ENCODE data around the gene GUCY2C.

Gene GUCY2C

DNA sequence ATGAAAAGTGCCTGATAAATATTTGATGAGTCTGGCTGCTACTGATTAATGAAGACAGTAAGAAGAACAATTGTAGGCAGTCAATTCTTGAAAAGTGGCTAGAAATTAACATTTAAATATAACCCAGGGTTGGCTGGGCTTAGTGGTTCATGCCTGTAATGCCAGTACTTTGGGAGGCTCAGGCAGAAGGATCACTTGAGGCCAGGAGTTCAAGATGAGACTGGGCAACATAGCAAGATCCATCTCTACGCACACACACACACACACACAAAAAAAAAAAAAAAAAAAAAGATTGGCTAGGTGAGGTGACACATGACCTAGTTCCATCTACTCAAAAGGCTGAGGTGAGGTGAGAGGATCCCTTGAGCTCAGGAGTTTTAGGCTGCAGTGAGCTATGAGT is 120.8 kb downstream of the GUCY2C start:
- H3K4me2 ChIP-seq (ENCODE audit: low read length) = no peak overlapping the region
- H3K4me1 ChIP-seq (ENCODE audit: low read length) = peaks cover 19% of the 10 kb centered on the region

DNA sequence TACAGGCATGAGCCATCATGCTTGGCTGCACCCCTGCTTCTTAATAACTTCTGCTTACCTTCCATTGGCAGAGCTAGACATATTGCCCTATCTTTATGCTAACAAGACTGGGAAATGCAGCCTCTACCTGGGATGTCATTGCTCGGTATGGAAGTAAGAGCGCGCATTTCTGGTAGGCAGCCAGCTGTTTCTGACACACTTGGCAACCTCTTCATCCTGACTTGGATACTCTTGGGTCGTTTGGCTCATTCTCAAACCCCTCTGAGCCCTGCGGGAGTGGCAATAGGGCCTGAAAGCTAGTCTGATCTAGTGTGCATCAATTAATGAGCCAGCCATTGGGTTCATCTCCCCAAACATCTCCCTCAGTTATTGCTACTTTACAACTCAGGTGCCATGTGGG is 123.3 kb downstream of the GUCY2C start:
- Histone ChIP-seq H3K79me2 (ENCODE audit: low read length) (no peaks in the 10 kb centered on the region), H3K4me3 (ENCODE audit: low read length) (no peak overlapping the region), H3K27ac (ENCODE audit: low read length) (no peak overlapping the region), H3K27me3 (ENCODE audit: low read depth, low read length) (no peaks in the 10 kb centered on the region), H4K20me1 (ENCODE audit: insufficient read depth, low read length) (no peaks in the 10 kb centered on the region), H3K9me3 (ENCODE audit: insufficient read depth, low read length) (no peaks in the 10 kb centered on the region), H2AFZ (ENCODE audit: low read depth, low read length) (no peak overlapping the region), H3K36me3 (replicated peaks; ENCODE audit: low read depth, low read length) (no peaks in the 10 kb centered on the region), H3K4me1 (ENCODE audit: low read length) (peaks cover 11% of the 10 kb centered on the region), H3K9ac (ENCODE audit: low read length) (no peak overlapping the region), H3K4me2 (ENCODE audit: low read length) (no peak overlapping the region)
- TF ChIP-seq, protein P1, sequence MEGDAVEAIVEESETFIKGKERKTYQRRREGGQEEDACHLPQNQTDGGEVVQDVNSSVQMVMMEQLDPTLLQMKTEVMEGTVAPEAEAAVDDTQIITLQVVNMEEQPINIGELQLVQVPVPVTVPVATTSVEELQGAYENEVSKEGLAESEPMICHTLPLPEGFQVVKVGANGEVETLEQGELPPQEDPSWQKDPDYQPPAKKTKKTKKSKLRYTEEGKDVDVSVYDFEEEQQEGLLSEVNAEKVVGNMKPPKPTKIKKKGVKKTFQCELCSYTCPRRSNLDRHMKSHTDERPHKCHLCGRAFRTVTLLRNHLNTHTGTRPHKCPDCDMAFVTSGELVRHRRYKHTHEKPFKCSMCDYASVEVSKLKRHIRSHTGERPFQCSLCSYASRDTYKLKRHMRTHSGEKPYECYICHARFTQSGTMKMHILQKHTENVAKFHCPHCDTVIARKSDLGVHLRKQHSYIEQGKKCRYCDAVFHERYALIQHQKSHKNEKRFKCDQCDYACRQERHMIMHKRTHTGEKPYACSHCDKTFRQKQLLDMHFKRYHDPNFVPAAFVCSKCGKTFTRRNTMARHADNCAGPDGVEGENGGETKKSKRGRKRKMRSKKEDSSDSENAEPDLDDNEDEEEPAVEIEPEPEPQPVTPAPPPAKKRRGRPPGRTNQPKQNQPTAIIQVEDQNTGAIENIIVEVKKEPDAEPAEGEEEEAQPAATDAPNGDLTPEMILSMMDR (IDR thresholded peaks at IDR 0.05; ENCODE audit: low read depth, low read length) = no peak
- no peak for TF ChIP-seq EZH2phosphoT487 (IDR thresholded peaks at IDR 0.05; ENCODE audit: low read depth)

More for the DNA sequence above, 120.8 kb downstream of the GUCY2C start:
- no peak overlapping the region for H3K4me3 ChIP-seq (ENCODE audit: low read length)
- no peak for TF ChIP-seq EZH2phosphoT487 (IDR thresholded peaks at IDR 0.05; ENCODE audit: low read depth)
- TF ChIP-seq, protein P1 (IDR thresholded peaks at IDR 0.05; ENCODE audit: low read depth, low read length) = no peak
- H3K9me3 ChIP-seq (ENCODE audit: insufficient read depth, low read length) = no peaks in the 10 kb centered on the region
- H3K79me2 ChIP-seq (ENCODE audit: low read length) = no peaks in the 10 kb centered on the region
- no peak overlapping the region for H3K9ac ChIP-seq (ENCODE audit: low read length)
- no peaks in the 10 kb centered on the region for H3K27me3 ChIP-seq (ENCODE audit: low read depth, low read length)
- H2AFZ ChIP-seq (ENCODE audit: low read depth, low read length) = no peak overlapping the region
- H3K36me3 ChIP-seq (replicated peaks; ENCODE audit: low read depth, low read length) = no peaks in the 10 kb centered on the region
- no peaks in the 10 kb centered on the region for H4K20me1 ChIP-seq (ENCODE audit: insufficient read depth, low read length)
- no peak overlapping the region for H3K27ac ChIP-seq (ENCODE audit: low read length)

DNA sequence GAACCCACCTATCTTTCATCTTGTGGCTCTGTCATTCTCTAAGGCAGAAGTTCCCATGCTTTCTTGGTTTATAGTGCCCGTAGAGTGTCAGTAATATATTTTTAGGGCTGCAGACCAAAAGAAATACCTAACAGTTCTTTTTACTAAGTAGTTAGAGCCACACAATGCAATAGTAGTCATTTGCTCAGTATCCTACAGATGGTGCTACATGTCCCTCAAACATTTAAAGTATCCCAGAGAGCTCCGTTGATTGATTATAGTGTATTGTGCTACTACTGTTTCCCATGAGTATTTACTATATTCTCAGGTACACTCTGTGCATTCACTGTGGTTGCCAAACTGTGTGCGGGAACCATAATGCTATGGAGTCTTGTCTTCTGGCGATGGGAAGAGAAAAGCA is 124.0 kb downstream of the GUCY2C start:
- peaks cover 10% of the 10 kb centered on the region for H3K4me1 ChIP-seq (ENCODE audit: low read length)
- no peaks in the 10 kb centered on the region for H3K36me3 ChIP-seq (replicated peaks; ENCODE audit: low read depth, low read length)
- TF ChIP-seq, protein P1 (IDR thresholded peaks at IDR 0.05; ENCODE audit: low read depth, low read length) = peak; percentile 75
- TF ChIP-seq EZH2phosphoT487 (IDR thresholded peaks at IDR 0.05; ENCODE audit: low read depth) = no peak
- H3K27me3 ChIP-seq (ENCODE audit: low read depth, low read length) = no peaks in the 10 kb centered on the region
- no peaks in the 10 kb centered on the region for H3K9me3 ChIP-seq (ENCODE audit: insufficient read depth, low read length)
- H4K20me1 ChIP-seq (ENCODE audit: insufficient read depth, low read length) = no peaks in the 10 kb centered on the region
- no peak overlapping the region for H3K27ac ChIP-seq (ENCODE audit: low read length)
- no peak overlapping the region for H2AFZ ChIP-seq (ENCODE audit: low read depth, low read length)
- no peak overlapping the region for H3K4me3 ChIP-seq (ENCODE audit: low read length)
- H3K79me2 ChIP-seq (ENCODE audit: low read length) = no peaks in the 10 kb centered on the region
- no peak overlapping the region for H3K4me2 ChIP-seq (ENCODE audit: low read length)
- no peak overlapping the region for H3K9ac ChIP-seq (ENCODE audit: low read length)

DNA sequence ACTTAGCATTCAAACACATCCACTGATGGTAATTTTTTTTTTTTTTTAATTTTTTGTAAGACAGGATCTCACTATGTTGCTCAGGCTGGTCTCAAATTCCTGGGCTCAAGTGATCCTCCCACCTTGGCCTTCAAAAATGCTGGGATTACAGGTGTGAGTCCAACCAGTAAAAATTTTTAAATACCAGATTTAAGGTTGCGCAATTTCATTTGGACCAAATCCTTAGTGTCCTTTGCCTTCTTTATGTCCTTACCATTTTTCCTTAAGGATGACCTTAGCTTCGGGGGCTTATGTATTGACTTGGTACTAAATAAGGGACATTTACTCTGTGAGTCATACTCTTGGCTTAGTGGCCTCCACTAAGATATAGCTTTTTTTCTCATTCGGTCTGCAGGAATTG is 124.6 kb downstream of the GUCY2C start:
- Histone ChIP-seq H2AFZ (ENCODE audit: low read depth, low read length) (no peak overlapping the region), H3K9me3 (ENCODE audit: insufficient read depth, low read length) (no peaks in the 10 kb centered on the region), H3K27me3 (ENCODE audit: low read depth, low read length) (no peaks in the 10 kb centered on the region), H3K4me1 (ENCODE audit: low read length) (peaks cover 6% of the 10 kb centered on the region; the same call in 1 of the 2 replicates), H3K27ac (ENCODE audit: low read length) (no peak overlapping the region), H3K36me3 (replicated peaks; ENCODE audit: low read depth, low read length) (no peaks in the 10 kb centered on the region), H3K4me3 (ENCODE audit: low read length) (no peak overlapping the region), H3K9ac (ENCODE audit: low read length) (no peak overlapping the region), H3K79me2 (ENCODE audit: low read length) (no peaks in the 10 kb centered on the region), H3K4me2 (ENCODE audit: low read length) (no peak overlapping the region), H4K20me1 (ENCODE audit: insufficient read depth, low read length) (no peaks in the 10 kb centered on the region)
- no peak for TF ChIP-seq EZH2phosphoT487 (IDR thresholded peaks at IDR 0.05; ENCODE audit: low read depth)
- TF ChIP-seq, protein P1 (IDR thresholded peaks at IDR 0.05; ENCODE audit: low read depth, low read length) = no peak

All from OCI-LY3 (cell line).